Sigmoid colon (tissue), 7 donors: Measurements from ENCODE around the gene PDS5B. TPM values are rescaled to one million over a fixed set of nuclear protein-coding genes. Genes with fewer than 3 reads are reported as not detected.
"Not testable (repeated sequence)": the region's sequence is repeated elsewhere in the genome, so short reads cannot be mapped to it uniquely, and the experiment has no call there.

Experiments used
- DNase-seq: peaks from one replicate; pipeline ENCODE4 v3.0.0-alpha.2; 2019
- H3K27ac ChIP-seq, 4 donors: fragments of 200-600 bp; sonication (generic); one replicate each; pipeline ENCODE4 v1.5.1; 2016 to 2019; ENCODE audit warnings: mild to moderate bottlenecking in 1 of 4
- H3K27me3 ChIP-seq, 3 donors: fragments of 200-600 bp; sonication (generic); one replicate each; pipeline ENCODE4 v1.5.1; 2019; ENCODE audit warnings: mild to moderate bottlenecking in 1 of 3
- H3K36me3 ChIP-seq, 4 donors: fragments of 200-600 bp; sonication (generic); one replicate each; pipeline ENCODE4 v1.5.1; 2016 to 2019
- H3K4me1 ChIP-seq, 4 donors: fragments of 200-600 bp; sonication (generic); one replicate each; pipeline ENCODE4 v1.5.1; 2017 to 2019
- H3K4me3 ChIP-seq, 4 donors: fragments of 200-600 bp; sonication (generic); one replicate each; pipeline ENCODE4 v1.5.1; 2017 to 2019; ENCODE audit warnings: mild to moderate bottlenecking in 2 of 4, moderate library complexity in 1 of 4
- H3K9me3 ChIP-seq, 4 donors: fragments of 200-600 bp in 3 of 4; sonication (generic) in 3 of 4; one replicate each; pipeline versions ENCODE4 v1.5.1 to v1.6.1; 2013 to 2019
- CTCF ChIP-seq, 4 experiments: fragments of 450-650 bp in 3 of 4; fragments of 200-600 bp in 1 of 4; IDR thresholded peaks; one replicate each; pipeline ENCODE4 v1.5.1; 2016 to 2019; ENCODE audit warnings: antibody characterized with exemption in 4 of 4, mild to moderate bottlenecking in 3 of 4, moderate library complexity in 2 of 4
- EP300 ChIP-seq, 4 donors: sonication (generic); formaldehyde crosslinking; IDR thresholded peaks; one replicate each; pipeline ENCODE4 v1.6.1; 2017; ENCODE audit warnings: antibody characterized with exemption in 4 of 4
- POLR2A ChIP-seq, 2 donors: fragments of 450-650 bp; IDR thresholded peaks; one replicate each; pipeline ENCODE4 v1.6.1; 2016; ENCODE audit warnings: antibody characterized with exemption in 2 of 2, mild to moderate bottlenecking in 2 of 2, moderate library complexity in 2 of 2
- POLR2AphosphoS5 ChIP-seq, 4 donors: sonication (generic); formaldehyde crosslinking; IDR thresholded peaks; one replicate each; pipeline ENCODE4 v1.6.1; 2017; ENCODE audit warnings: antibody characterized with exemption in 4 of 4
- WGBS, 2 donors: extraction: QIAGEN DNeasy Blood & Tissue Kit; methylation state at CpG; one replicate each; pipeline ENCODE4 v1.1.7; 2013; 5-methylcytosine and 5-hydroxymethylcytosine counted together
- intact Hi-C: fragments of 100-400 bp; cut with DNase I; formaldehyde crosslinking; loops from one replicate; pipeline ENCODE4 v1.15.1; 2023
- polyA plus RNA-seq, 3 donors: library from polyadenylated mRNA; stranded (reverse); fragments of 200-250 nt; gene quantifications; one replicate each; pipeline ENCODE4 v1.2.3, GENCODE V29; 2013
- total RNA-seq, 4 donors: library from RNA; depleted of rRNA; stranded (reverse); fragments of >200 nt; gene quantifications; one replicate each; pipeline ENCODE4 v1.1.0, GENCODE V29; 2016
- donor health status: healthy with polysubstance abuse.
- donor health status: Bipolar disorder and iron deficiency.
- donor health status: healthy.

PDS5B gene
- total and polyA plus RNA-seq, 7 donors, result 3.6 to 65.0 (median 52.8) TPM

- WGBS, 2 donors, result 75 to 87% methylated on average over 2 of the region's 2 CpGs
- H3K27me3 ChIP-seq, result no peaks in the 10 kb centered on the region
- no peak for TF ChIP-seq POLR2AphosphoS5 (IDR thresholded peaks at IDR 0.05)
- TF ChIP-seq EP300 (IDR thresholded peaks at IDR 0.05), result no peak
- TF ChIP-seq POLR2A (IDR thresholded peaks at IDR 0.05), result no peak
- TF ChIP-seq CTCF (IDR thresholded peaks at IDR 0.05), result no peak
- no peak for DNase-seq
- peaks cover 0 to 4% (median 0%) of the 10 kb centered on the region in 4 donors for H3K36me3 ChIP-seq
- no peaks in the 10 kb centered on the region for H3K9me3 ChIP-seq
- intact Hi-C loops, result no loop called here
- H3K4me1 ChIP-seq, result peaks cover 0 to 15% (median 10%) of the 10 kb centered on the region in 4 donors
- no peak overlapping the region for H3K4me3 ChIP-seq
- H3K27ac ChIP-seq, result no peak overlapping the region
These were observed 109.5 kb downstream of the PDS5B start for GRCh38 chr13:32695602-32696250.

GRCh38 chr13:32707471-32707870 lies 121.2 kb downstream of the PDS5B start:
- peaks cover 0 to 55% (median 12%) of the 10 kb centered on the region in 4 donors for H3K36me3 ChIP-seq
- H3K27me3 ChIP-seq, result no peaks in the 10 kb centered on the region
- H3K4me1 ChIP-seq, result no peaks in the 10 kb centered on the region
- DNase-seq, result no peak
- no peak overlapping the region for H3K27ac ChIP-seq
- H3K4me3 ChIP-seq, result no peak overlapping the region
- intact Hi-C loops, result loop anchor here (10.0 kb wide), 1 partner anchor 307 kb away; the partner anchor contains the start of gene KL
- no peaks in the 10 kb centered on the region for H3K9me3 ChIP-seq
- 75 to 87% methylated on average over 4 of the region's 4 CpGs for WGBS, 2 donors
- TF ChIP-seq EP300 (IDR thresholded peaks at IDR 0.05), result no peak
- no peak for TF ChIP-seq POLR2A (IDR thresholded peaks at IDR 0.05)
- TF ChIP-seq CTCF (IDR thresholded peaks at IDR 0.05), result no peak
- no peak for TF ChIP-seq POLR2AphosphoS5 (IDR thresholded peaks at IDR 0.05)

GRCh38 chr13:32713397-32713796 lies 127.1 kb downstream of the PDS5B start:
- peaks cover 0 to 66% (median 14%) of the 10 kb centered on the region in 4 donors for H3K36me3 ChIP-seq
- DNase-seq, result no peak

GRCh38 chr13:32716201-32716600 lies 129.9 kb downstream of the PDS5B start:
- DNase-seq, H3K27ac ChIP-seq, intact Hi-C loops, H3K27me3 ChIP-seq, H3K9me3 ChIP-seq, H3K4me1 ChIP-seq, H3K4me3 ChIP-seq: not testable (repeated sequence)
- 95 to 98% methylated on average over 21 of the region's 21 CpGs for WGBS, 2 donors
- H3K36me3 ChIP-seq, result peaks cover 0 to 44% (median 10%) of the 10 kb centered on the region in 4 donors

More at GRCh38 chr13:32713397-32713796, 127.1 kb downstream of the PDS5B start:
- no peaks in the 10 kb centered on the region for H3K27me3 ChIP-seq
- intact Hi-C loops, result no loop called here
- no peak overlapping the region for H3K27ac ChIP-seq
- TF ChIP-seq EP300 (IDR thresholded peaks at IDR 0.05) (no peak), CTCF (IDR thresholded peaks at IDR 0.05) (no peak), POLR2AphosphoS5 (IDR thresholded peaks at IDR 0.05) (no peak), POLR2A (IDR thresholded peaks at IDR 0.05) (no peak)
- no peaks in the 10 kb centered on the region for H3K9me3 ChIP-seq
- H3K4me1 ChIP-seq, result no peaks in the 10 kb centered on the region
- H3K4me3 ChIP-seq, result no peak overlapping the region

GRCh38 chr13:32720026-32720425 lies 133.8 kb downstream of the PDS5B start:
- H3K27me3 ChIP-seq, result no peaks in the 10 kb centered on the region

GRCh38 chr13:32721131-32722034 lies 135.1 kb downstream of the PDS5B start:
- H3K36me3 ChIP-seq, intact Hi-C loops, H3K27me3 ChIP-seq, H3K27ac ChIP-seq, H3K9me3 ChIP-seq, H3K4me3 ChIP-seq: not testable (repeated sequence)
- peaks cover 0 to 14% (median 0%) of the 10 kb centered on the region in 4 donors for H3K4me1 ChIP-seq
- peak; percentile 58 for DNase-seq
- WGBS, 2 donors, result 95 to 98% methylated on average over 56 of the region's 58 CpGs

More at GRCh38 chr13:32720026-32720425, 133.8 kb downstream of the PDS5B start:
- Histone ChIP-seq H3K36me3 (peaks cover 0 to 7% (median 2%) of the 10 kb centered on the region in 4 donors), H3K4me3 (no peak overlapping the region), H3K9me3 (no peaks in the 10 kb centered on the region), H3K27ac (no peak overlapping the region), H3K4me1 (peaks cover 0 to 9% (median 0%) of the 10 kb centered on the region in 4 donors)
- no peak for TF ChIP-seq EP300 (IDR thresholded peaks at IDR 0.05)
- TF ChIP-seq CTCF (IDR thresholded peaks at IDR 0.05), result no peak
- TF ChIP-seq POLR2AphosphoS5 (IDR thresholded peaks at IDR 0.05), result no peak
- 82 to 94% methylated on average over 2 of the region's 2 CpGs for WGBS, 2 donors
- DNase-seq, result no peak
- intact Hi-C loops, result no loop called here
